Activated CD8-positive, alpha-beta T cell treated with anti-CD3 and anti-CD28 coated beads for 36 hours (primary cell): ENCODE measurements around the gene NEURL1B. TPM values are rescaled to one million over a fixed set of nuclear protein-coding genes. Genes with fewer than 3 reads are reported as not detected.

Experiments used
- ATAC-seq: fragments of 200-7000 bp; cut with Tn5 transposase; one replicate; pipeline ENCODE4 v1.10.0; 2021; ENCODE audit warnings: mild to moderate bottlenecking, moderate library complexity
- CTCF ChIA-PET: fragments of 350-600 bp; sonication (Branson Sonifier 250); formaldehyde crosslinking; loops from one replicate; lab custom pipeline; 2021; ENCODE audit warnings: antibody characterized with exemption; lab: Charles Lee
- POLR2A ChIA-PET: fragments of 350-600 bp; sonication (Branson Sonifier 250); formaldehyde crosslinking; loops from one replicate; lab custom pipeline; 2021; ENCODE audit warnings: antibody characterized with exemption; lab: Charles Lee
- DNase-seq: peaks from one replicate; pipeline ENCODE4 v3.0.0-alpha.2; 2020
- H3K27ac Mint-ChIP-seq: one replicate; pipeline ENCODE4 v1.8.0; 2021; ENCODE audit warnings: mild to moderate bottlenecking, mixed read lengths
- H3K27me3 Mint-ChIP-seq: one replicate; pipeline ENCODE4 v1.8.0; 2021; ENCODE audit warnings: mixed read lengths
- H3K36me3 Mint-ChIP-seq: one replicate; pipeline ENCODE4 v1.8.0; 2021; ENCODE audit warnings: low read depth, mixed read lengths
- H3K4me1 Mint-ChIP-seq: one replicate; pipeline ENCODE4 v1.8.0; 2021; ENCODE audit warnings: low read depth, mixed read lengths
- H3K4me3 Mint-ChIP-seq: one replicate; pipeline ENCODE4 v1.8.0; 2021; ENCODE audit warnings: mild to moderate bottlenecking, moderate library complexity, mixed read lengths
- H3K9me3 Mint-ChIP-seq: one replicate; pipeline ENCODE4 v1.8.0; 2021; ENCODE audit warnings: mixed read lengths
- CTCF ChIP-seq: fragments of 200-600 bp; IDR thresholded peaks from one replicate; pipeline ENCODE4 v1.8.0; 2022; ENCODE audit warnings: antibody characterized with exemption, mild to moderate bottlenecking
- intact Hi-C: fragments of 100-400 bp; cut with micrococcal nuclease; formaldehyde crosslinking; loops from one replicate; pipeline ENCODE4 v1.10.0; 2022
- total RNA-seq, 2 experiments: library from RNA; stranded (reverse); gene quantifications; one replicate each; pipeline ENCODE4 v1.2.3, GENCODE V29; 2021

The NEURL1B gene
- total RNA-seq, 2 experiments from 2014 or later: 0.18 to 0.22 TPM

GRCh38 chr5:172623313-172623980 is 17.6 kb upstream of the NEURL1B start:
- intact Hi-C loops: no loop called here
- CTCF ChIA-PET: no interaction called here
- TF ChIP-seq CTCF: no peak
- DNase-seq (no peak), ATAC-seq (no peak)
- Mint-ChIP-seq H3K36me3 (no peaks in the 10 kb centered on the region), H3K4me1 (no peaks in the 10 kb centered on the region), H3K27ac (no peak overlapping the region), H3K4me3 (no peak overlapping the region), H3K27me3 (no peaks in the 10 kb centered on the region), H3K9me3 (no peaks in the 10 kb centered on the region)
- POLR2A ChIA-PET: no interaction called here

GRCh38 chr5:172624083-172624995 is 16.7 kb upstream of the NEURL1B start:
- no peaks in the 10 kb centered on the region for H3K27me3 Mint-ChIP-seq
- TF ChIP-seq CTCF: no peak
- CTCF ChIA-PET: no interaction called here
- no peak overlapping the region for H3K27ac Mint-ChIP-seq
- intact Hi-C loops: no loop called here
- ATAC-seq (no peak), DNase-seq (no peak)
- no peaks in the 10 kb centered on the region for H3K9me3 Mint-ChIP-seq
- H3K36me3 Mint-ChIP-seq: no peaks in the 10 kb centered on the region
- POLR2A ChIA-PET: no interaction called here
- no peak overlapping the region for H3K4me3 Mint-ChIP-seq
- no peaks in the 10 kb centered on the region for H3K4me1 Mint-ChIP-seq

- H3K27me3 Mint-ChIP-seq: no peaks in the 10 kb centered on the region
- H3K36me3 Mint-ChIP-seq: no peaks in the 10 kb centered on the region
- intact Hi-C loops: no loop called here
- ChIA-PET POLR2A (no interaction called here), CTCF (no interaction called here)
- H3K4me3 Mint-ChIP-seq: no peak overlapping the region
- no peak for ATAC-seq
- H3K27ac Mint-ChIP-seq: no peak overlapping the region
- TF ChIP-seq CTCF: no peak
- H3K4me1 Mint-ChIP-seq: no peaks in the 10 kb centered on the region
- no peaks in the 10 kb centered on the region for H3K9me3 Mint-ChIP-seq
- DNase-seq: no peak
Observed at GRCh38 chr5:172624996-172625964, 15.8 kb upstream of the NEURL1B start.

- CTCF ChIA-PET: interaction anchor here (1.3 kb wide), 1 partner anchor 71 kb away, joined by 3 read pairs; no protein-coding TSS in a partner anchor
- no peak for TF ChIP-seq CTCF
- H3K27me3 Mint-ChIP-seq: no peaks in the 10 kb centered on the region
- intact Hi-C loops: no loop called here
- no peak for DNase-seq
- H3K36me3 Mint-ChIP-seq: no peaks in the 10 kb centered on the region
- POLR2A ChIA-PET: no interaction called here
- ATAC-seq: no peak
- H3K4me1 Mint-ChIP-seq: no peaks in the 10 kb centered on the region
- no peak overlapping the region for H3K4me3 Mint-ChIP-seq
- no peak overlapping the region for H3K27ac Mint-ChIP-seq
- H3K9me3 Mint-ChIP-seq: no peaks in the 10 kb centered on the region
Observed at GRCh38 chr5:172626031-172626581, 15.0 kb upstream of the NEURL1B start.
